GM12891 (cell line): Measurements from ENCODE around the gene SAG.

Experiments used
- POLR2A ChIP-seq: IDR thresholded peaks from 2 replicates; pipeline ENCODE4 v1.6.1; 2011; ENCODE audit warnings: low read depth, low read length, control low read depth
- POLR2AphosphoS5 ChIP-seq: IDR thresholded peaks from 2 replicates; pipeline ENCODE4 v1.6.1; 2011; ENCODE audit warnings: low read depth, low read length, control low read depth
- POU2F2 ChIP-seq: IDR thresholded peaks from 2 replicates; pipeline ENCODE4 v1.6.1; 2011; ENCODE audit warnings: low read depth, mild to moderate bottlenecking, control low read depth, low read length, moderate library complexity
- TAF1 ChIP-seq: IDR thresholded peaks from 2 replicates; pipeline ENCODE4 v1.6.1; 2011; ENCODE audit warnings: low read depth, low read length, control low read depth

GRCh38 chr2:233381638-233381995, 74.0 kb downstream of the SAG start:
- TF ChIP-seq POU2F2 (no peak), TAF1 (no peak), POLR2AphosphoS5 (no peak), POLR2A (no peak)
